A172 (cell line): ENCODE results near the gene FADS1. TPM values are rescaled to one million over a fixed set of nuclear protein-coding genes. Genes with fewer than 3 reads are reported as not detected.

Experiments used
- DNase-seq: peaks from one replicate; pipeline ENCODE4 v3.0.0-alpha.2; 2015; ENCODE audit warnings: low spot score
- total RNA-seq: library from RNA; depleted of rRNA; stranded (reverse); fragments of >200 nt; shearing (Covaris generic); gene quantifications from 2 replicates; pipeline ENCODE4 v1.2.3, GENCODE V29; 2014; rRNA removed

FADS1 gene
- total RNA-seq, 1 experiment from 2014 or later = 55.3 TPM

DNA sequence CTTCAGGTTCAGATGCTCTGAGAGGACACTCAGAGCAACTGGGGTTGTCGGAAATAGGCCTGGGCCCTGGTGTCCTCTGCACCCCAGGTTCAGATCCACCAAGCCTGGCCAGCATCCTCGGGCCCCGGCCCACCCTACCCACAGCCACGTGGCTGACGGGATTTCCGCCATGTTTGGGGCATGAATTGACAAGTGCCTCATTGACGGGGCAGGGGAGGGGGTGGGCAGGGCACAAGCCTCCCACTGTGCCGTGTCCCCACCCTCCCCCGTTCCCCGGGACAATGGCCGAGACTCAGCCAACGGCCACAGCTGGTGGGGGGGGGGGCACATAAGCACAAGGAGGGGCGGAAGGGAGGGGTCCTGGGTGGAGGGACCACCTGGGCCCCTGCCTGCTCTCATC lies 55.9 kb downstream of the FADS1 start:
- no peak for DNase-seq

DNA sequence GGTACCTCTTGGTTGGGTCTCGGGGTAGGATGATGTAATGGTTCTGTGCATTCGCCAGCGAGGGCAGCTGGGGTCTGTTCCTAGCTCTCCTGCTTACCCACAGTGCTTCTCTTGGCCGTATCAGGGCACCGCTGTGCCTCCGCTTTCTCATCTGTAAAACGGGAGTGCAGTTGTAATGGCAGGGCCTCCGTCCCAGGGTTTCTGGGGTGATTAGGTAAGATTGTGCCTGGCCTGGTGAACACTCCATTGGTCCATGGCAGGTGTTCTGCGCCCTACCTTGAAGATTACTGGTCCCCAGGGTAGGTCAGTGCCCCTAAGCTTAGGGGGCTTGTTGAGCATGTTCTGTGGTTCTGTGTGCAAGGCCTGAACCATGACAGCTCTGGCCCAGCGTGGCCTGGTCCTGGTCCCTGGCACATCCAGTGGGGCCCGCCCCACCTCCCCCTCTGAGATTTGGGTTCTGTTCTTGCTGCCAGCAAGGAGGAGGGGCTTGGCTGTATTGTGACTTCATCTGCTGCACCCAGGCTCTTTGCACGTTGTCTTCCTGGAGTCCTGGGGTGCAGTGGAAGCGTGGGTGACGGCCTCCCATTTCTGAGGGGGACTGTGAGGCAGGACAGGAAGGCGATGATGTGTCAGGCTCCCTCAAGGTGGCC lies 59.5 kb downstream of the FADS1 start:
- DNase-seq = no peak

DNA sequence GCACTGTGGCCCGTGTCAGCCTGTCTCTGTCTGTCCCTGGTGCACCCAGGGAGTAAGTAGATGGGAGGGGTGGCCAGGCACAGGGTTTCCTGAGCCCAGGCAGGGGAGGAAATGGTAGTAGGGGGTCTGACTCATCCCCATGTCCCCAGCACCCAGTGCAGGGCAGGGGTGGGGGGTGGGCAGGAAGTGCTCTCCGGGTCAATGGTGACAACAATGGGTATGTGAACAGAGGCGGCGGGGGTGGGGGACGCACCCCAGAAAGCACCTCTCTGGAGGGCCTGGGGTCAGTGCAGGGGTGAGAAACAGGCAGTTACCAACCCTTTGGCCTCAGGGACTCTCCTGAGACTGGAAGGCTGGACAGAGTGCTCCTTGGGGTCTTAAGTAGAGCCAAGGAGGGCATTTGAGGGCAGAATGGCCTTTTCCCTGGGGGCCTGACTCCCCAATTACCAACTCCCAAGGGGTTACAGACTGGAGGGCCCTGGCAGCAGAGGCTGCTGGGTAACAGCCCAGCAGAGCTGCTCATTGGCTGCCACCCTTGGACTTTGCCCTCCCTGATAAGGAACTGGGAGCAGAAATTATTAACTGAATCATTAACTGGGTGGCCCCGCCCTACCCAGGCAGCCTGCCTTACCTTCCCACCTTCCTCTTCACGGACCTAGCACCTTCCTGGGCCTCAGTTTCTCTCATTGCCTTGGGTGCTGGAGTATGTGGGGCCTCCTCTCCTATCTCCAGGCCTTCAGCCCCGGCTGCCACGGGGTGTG lies 60.2 kb downstream of the FADS1 start:
- DNase-seq = peak; percentile 84

DNA sequence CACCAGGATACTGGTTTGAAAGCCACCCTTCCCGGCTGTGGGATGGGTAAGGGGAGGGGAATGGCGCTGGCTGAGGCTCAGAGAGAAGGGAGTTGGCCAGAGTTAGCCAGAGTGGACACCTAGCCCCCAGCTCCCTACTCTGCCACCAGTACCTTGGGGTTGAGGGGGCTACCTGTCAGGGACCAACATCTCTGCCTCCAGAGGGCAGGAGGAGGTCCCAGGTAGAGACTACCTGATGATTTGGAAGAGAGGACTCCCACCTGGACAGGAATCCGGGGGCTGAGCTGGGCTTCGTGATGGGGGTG lies 60.7 kb downstream of the FADS1 start:
- DNase-seq = no peak

DNA sequence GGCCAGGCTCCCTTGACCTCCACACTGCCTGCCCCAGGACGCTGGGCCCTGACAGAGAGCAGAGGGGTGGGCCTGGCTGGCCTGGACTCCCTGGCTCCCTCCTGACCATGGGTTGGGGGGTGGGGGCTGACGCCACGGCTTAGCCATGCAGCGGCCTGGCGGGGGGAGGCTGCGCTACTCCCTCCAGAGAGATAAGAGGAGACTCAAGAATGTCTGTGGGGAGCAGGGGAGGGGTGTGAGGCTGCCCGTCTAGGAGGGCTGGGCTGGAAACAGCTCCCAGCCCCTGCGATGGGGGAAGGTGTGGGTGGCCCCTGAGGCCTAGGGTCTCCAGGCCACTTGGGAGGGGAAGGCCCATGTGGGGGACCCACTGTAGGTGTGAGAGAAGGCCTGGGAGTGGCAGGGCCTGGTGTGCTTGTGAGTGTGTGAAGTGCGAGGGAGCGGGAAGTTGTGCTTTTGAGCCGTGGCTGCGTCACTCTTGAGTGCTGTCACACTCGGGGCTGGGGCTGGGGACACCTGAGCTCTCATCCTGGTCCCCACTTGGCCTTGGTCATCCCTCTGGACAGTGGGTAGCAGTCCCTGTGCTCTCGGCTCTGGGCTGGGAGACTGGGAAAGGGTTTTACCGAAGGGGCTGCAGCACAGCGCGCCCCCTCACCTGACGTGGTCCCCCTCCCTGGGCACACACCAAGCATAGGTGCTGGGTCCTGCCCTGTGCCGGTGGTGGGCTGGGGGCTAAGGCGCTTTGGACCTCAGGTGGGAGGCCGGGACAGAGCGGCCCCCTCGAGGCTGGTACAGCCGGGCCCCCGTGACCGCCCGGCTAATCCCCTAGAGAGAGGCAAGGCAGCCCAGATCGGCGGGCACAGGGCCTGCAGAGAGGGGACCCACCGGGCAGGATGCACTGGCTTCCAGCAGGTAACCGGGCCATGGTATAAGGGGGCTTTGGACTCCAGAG lies 62.0 kb downstream of the FADS1 start:
- DNase-seq = no peak

DNA sequence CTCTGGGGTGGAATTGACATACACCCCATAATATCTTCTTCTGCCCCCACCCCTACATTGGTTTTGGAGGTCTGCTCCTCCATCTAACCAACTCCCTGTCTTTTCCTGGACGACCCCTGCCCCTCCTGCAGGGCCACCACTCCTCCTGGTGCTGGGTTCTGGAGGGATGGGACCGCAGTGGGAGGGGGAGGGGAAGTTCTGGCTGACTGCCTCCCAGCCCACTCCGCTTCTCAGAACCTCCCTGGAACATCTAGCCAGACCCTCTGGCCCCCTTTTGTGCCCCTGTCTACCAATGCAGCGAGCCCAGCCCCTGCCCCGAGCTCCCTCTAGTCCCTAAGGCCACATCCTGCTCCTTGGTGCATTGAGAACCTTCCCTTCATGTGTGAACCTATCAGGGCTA lies 63.1 kb downstream of the FADS1 start:
- DNase-seq = no peak

DNA sequence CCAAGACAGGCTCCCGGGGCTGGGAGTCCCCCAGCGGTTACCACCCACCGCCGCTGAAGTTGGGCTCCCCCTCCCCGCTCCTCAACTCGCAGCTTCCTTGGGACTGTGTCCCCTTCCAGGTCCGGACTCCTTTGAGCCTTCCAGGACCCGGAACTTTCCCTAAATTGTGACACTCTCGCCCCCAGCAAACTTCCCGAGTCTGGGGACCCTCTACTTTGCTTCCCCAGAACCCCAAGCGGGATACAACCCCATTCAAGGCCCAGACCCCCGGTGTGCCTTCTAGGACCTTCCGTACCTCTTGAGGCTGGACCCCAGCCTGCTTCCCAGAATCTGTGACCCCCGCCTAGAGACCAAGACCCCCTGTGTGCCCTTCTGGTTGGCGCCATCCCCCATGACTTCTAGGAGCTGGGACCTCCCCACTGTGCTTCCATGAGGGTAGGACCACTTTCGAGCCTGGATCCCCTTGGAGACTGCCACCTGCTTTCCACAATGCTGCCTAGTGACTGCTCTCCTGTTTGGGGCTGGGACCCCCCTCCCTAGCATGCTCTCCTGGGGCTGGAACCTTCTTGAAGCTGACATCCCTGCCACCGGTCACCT lies 63.8 kb downstream of the FADS1 start:
- no peak for DNase-seq

DNA sequence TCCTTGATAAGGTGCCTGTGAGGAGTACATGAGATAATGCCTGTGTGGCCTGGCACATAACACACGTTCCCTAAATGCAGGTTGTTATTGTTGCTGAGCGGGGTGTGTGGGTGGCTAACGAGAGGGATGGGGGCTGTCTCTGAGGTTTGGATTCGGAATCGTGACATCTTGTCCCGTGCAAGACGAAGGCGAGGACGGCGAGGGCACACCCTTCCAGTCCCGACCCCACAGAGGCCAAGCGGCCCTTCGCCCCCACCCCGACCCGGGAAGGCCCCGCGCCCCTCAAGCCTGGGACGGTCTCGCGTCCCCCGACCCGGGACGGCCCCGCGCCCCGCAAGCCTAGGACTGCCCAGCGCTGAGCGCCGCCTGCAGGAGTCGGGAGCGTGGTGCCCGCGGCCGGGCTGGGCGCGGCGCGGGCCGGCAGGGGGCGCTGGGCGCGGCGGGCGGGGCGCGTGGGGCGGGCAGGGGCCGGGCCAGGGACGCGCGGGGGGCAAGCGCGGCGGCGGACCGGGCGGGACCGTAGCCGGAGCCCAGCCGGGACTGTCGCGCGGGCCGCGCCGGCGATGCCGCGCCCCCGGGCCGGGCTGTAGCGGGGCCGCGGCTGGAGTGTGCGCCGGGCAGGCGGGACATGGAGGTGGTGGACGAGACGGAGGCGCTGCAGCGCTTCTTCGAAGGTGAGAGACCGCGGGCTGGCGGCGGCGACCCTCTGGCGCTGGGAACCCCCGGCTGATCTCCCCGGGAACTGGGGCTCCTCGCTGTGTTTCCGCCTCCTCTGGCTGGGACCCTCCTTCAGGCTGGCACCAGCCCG lies 64.5 kb downstream of the FADS1 start, which contains the start of gene MYRF:
MYRF (plus strand) TSS at position 520 of the 808 bp plus-strand sequence; CDS start at position 629, 109 bp downstream.
- DNase-seq = no peak

DNA sequence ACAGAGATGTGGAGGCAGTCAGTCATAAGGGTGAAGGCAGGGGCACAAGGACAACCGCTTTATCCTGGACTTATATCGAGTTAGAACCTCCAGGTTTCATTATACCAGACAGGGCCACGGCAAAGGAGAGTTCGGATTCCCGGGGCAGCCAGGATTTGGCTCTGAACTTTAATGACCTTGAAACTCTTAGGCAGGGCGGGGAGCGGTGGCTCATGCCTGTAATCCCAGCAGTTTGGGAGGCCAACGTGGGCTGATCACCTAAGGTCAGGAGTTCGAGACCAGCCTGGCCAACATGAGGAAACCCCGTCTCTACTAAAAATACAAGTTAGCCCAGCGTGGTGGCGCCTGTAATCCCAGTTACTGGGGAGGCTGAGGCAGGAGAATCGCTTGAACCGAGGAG lies 65.4 kb downstream of the FADS1 start:
- no peak for DNase-seq

DNA sequence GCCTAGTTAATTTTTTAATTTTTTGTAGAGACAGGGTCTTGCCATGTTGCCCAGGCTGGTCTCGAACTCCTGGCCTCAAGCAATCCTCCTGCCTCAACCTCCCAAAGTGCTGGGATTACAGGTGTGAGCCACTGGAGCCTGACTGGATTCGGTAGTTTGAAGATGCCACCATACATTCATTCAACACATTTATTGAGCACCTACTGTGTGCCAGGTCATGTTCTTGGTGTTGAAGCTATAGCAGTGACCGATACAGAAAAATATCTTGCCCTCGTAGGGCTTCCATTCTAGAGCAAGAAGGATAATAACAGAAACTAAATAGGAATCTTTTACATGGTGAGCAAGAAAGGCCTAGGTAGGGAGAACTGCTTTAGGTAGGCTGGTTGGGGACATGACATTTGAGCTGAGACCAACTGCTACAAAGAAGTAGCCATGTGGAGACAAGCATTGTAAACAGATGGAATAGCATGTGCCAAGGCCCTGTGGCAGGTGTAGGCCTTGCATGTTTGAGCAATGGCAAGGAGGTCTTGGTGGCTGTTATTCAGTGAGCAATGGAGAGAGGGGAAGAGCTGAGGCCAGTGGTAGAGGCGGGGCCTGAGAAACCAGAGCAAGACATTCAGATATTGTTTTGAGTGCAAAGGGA lies 66.1 kb downstream of the FADS1 start:
- no peak for DNase-seq

Other genes starting within 250 kb of the FADS1 start
- 0.12 and 0.26 TPM in 2 replicates for gene SYT7, start 235.9 kb downstream of the FADS1 start, total RNA-seq
- gene DAGLA, start 136.6 kb downstream of the FADS1 start, total RNA-seq = 0.09 and 1.2 TPM in 2 replicates
- 0.98 and 1.4 TPM in 2 replicates for gene MYRF, start 64.4 kb downstream of the FADS1 start, total RNA-seq
- 78.1 and 115 TPM in 2 replicates for gene TMEM258, start 24.4 kb downstream of the FADS1 start, total RNA-seq
- 131 and 139 TPM in 2 replicates for gene FEN1, start 24.1 kb downstream of the FADS1 start, total RNA-seq
- gene FADS2, start 11.3 kb upstream of the FADS1 start, total RNA-seq = 151 and 340 TPM in 2 replicates
- 139 and 190 TPM in 2 replicates for gene FADS3, start 74.5 kb upstream of the FADS1 start, total RNA-seq
- 2.4 and 8.5 TPM in 2 replicates for gene RAB3IL1, start 100.6 kb upstream of the FADS1 start, total RNA-seq
- 0.79 and 1.00 TPM in 2 replicates for gene BEST1, start 133.3 kb upstream of the FADS1 start, total RNA-seq
- 511 and 651 TPM in 2 replicates for gene FTH1, start 150.6 kb upstream of the FADS1 start, total RNA-seq